K562 (cell line): ENCODE results near the gene MKNK2. TPM values are rescaled to one million over a fixed set of nuclear protein-coding genes. Genes with fewer than 3 reads are reported as not detected.
A peak's percentile ranks its signal among the peaks of the same experiment; 100 is the strongest.

Experiments
- BRD4 ChIP-seq: fragments of 200-600 bp; sonication (generic); IDR thresholded peaks from 2 replicates; pipeline ENCODE4 v1.6.1; 2017; ENCODE audit warnings: inconsistent platforms
- CUX1 ChIP-seq: fragments of 200-800 bp; sonication (Bioruptor generic); IDR thresholded peaks from 2 replicates; pipeline ENCODE4 v1.6.1; 2016; ENCODE audit warnings: missing genetic modification characterization, missing compliant biosample characterization
- ETV6 ChIP-seq, 3 experiments: fragments of 150-350 bp in 1 of 3; sonication (generic) in 1 of 3; formaldehyde crosslinking in 1 of 3; IDR thresholded peaks; 2 replicates each; pipeline versions ENCODE4 v1.6.1 to v1.8.0; 2014 to 2022; ENCODE audit warnings: borderline replicate concordance in 2 of 3, low read depth in 2 of 3, antibody characterized with exemption in 1 of 3, low read length in 1 of 3, mild to moderate bottlenecking in 1 of 3, missing genetic modification reagents in 1 of 3
- FOS ChIP-seq: IDR thresholded peaks from 3 replicates; pipeline ENCODE4 v1.6.1; 2011; ENCODE audit not compliant: insufficient read length; ENCODE audit errors: extremely low read depth
- FUS ChIP-seq: fragments of 200-400 bp; formaldehyde crosslinking; optimal IDR thresholded peaks from 2 replicates; pipeline ENCODE3; 2017; ENCODE audit warnings: low read depth, low read length
- HMG20B ChIP-seq: fragments of 250-450 bp; sonication (Bioruptor Pico); IDR thresholded peaks from 2 replicates; pipeline ENCODE4 v1.5.0; 2021; ENCODE audit warnings: mild to moderate bottlenecking
- IFI16 ChIP-seq: fragments of 250-450 bp; sonication (Bioruptor Pico); IDR thresholded peaks from 2 replicates; pipeline ENCODE4 v2.1.2; 2022; ENCODE audit warnings: mild to moderate bottlenecking, inconsistent platforms
- MAFG ChIP-seq: fragments of 450-650 bp; conservative IDR thresholded peaks from 2 replicates; pipeline ENCODE4 v1.6.1; 2016; ENCODE audit warnings: missing genetic modification characterization, missing compliant biosample characterization
- PATZ1 ChIP-seq: fragments of 250-450 bp; sonication (Bioruptor Pico); IDR thresholded peaks from 2 replicates; pipeline ENCODE4 v1.5.0; 2020; ENCODE audit warnings: mild to moderate bottlenecking, borderline replicate concordance
- PTBP1 ChIP-seq: fragments of 200-400 bp; formaldehyde crosslinking; IDR thresholded peaks from 2 replicates; pipeline ENCODE4 v1.6.1; 2017; ENCODE audit warnings: low read depth, low read length
- RFX5 ChIP-seq: IDR thresholded peaks from 2 replicates; pipeline ENCODE4 v1.6.1; 2011; ENCODE audit warnings: low read depth, mild to moderate bottlenecking, improper control_type of control experiment, low read length
- RNF2 ChIP-seq: sonication (generic); IDR thresholded peaks from 2 replicates; pipeline ENCODE4 v1.6.1; 2016
- SMC3 ChIP-seq: conservative IDR thresholded peaks from 2 replicates; pipeline ENCODE4 v1.6.1; 2011; ENCODE audit warnings: low read depth, low read length, improper control_type of control experiment; ENCODE audit not compliant: insufficient read depth
- ZBTB17 ChIP-seq: fragments of 450-650 bp; formaldehyde crosslinking; IDR thresholded peaks from 2 replicates; pipeline ENCODE4 v1.4.0; 2020; ENCODE audit warnings: mild to moderate bottlenecking
- ZNF143 ChIP-seq: sonication (generic); formaldehyde crosslinking; IDR thresholded peaks from 2 replicates; pipeline ENCODE4 v1.9.0; 2022; ENCODE audit warnings: mild to moderate bottlenecking, missing genetic modification reagents
- ZNF175 ChIP-seq: fragments of 200-800 bp; sonication (Bioruptor generic); IDR thresholded peaks from 2 replicates; pipeline ENCODE4 v1.6.1; 2016; ENCODE audit warnings: low read depth, mild to moderate bottlenecking, missing genetic modification characterization, missing compliant biosample characterization
- ZNF551 ChIP-seq: fragments of 250-450 bp; sonication (Bioruptor Pico); IDR thresholded peaks from 2 replicates; pipeline ENCODE4 v1.5.0; 2021; ENCODE audit warnings: mild to moderate bottlenecking, moderate library complexity
- polyA plus RNA-seq, 8 experiments: library from polyadenylated mRNA; depleted of rRNA in 4 of 8; stranded (reverse) in 5 of 8; unstranded in 3 of 8; fragments of >200 nt; fragmentation: Nextera tagmentation in 2 of 8; fragmentation: Illumina TruSeq in 1 of 8; extraction: Ambion mirVana in 2 of 8; extraction: Trizol in 1 of 8; gene quantifications; 2 replicates each; pipeline versions ENCODE4 v1.2.1 to v1.2.3, GENCODE V29; 2011 to 2014; ENCODE audit warnings: inconsistent platforms in 1 of 8, missing spikeins in 1 of 8
- total RNA-seq, 7 experiments: library from RNA; depleted of rRNA in 6 of 7; stranded (reverse); fragments of >200 nt in 6 of 7; fragmentation: Illumina TruSeq in 2 of 7; extraction: Trizol in 2 of 7; gene quantifications; 2 replicates each; pipeline versions ENCODE4 v1.2.1 to v1.2.3, GENCODE V29; 2011 to 2021; ENCODE audit warnings: low replicate concordance in 1 of 7
- TF ChIP-seq, protein P1 (sequence below): fragments of 250-450 bp; sonication (Bioruptor Pico); IDR thresholded peaks from 2 replicates; pipeline ENCODE4 v1.8.0; 2022; ENCODE audit warnings: inconsistent platforms

MKNK2 gene
- total and polyA plus RNA-seq, 9 of the 15 experiments (the other 6 are each of a cell fraction or from before 2014, with no cell fraction given) = 5.1 to 191 (median 51.9) TPM

DNA sequence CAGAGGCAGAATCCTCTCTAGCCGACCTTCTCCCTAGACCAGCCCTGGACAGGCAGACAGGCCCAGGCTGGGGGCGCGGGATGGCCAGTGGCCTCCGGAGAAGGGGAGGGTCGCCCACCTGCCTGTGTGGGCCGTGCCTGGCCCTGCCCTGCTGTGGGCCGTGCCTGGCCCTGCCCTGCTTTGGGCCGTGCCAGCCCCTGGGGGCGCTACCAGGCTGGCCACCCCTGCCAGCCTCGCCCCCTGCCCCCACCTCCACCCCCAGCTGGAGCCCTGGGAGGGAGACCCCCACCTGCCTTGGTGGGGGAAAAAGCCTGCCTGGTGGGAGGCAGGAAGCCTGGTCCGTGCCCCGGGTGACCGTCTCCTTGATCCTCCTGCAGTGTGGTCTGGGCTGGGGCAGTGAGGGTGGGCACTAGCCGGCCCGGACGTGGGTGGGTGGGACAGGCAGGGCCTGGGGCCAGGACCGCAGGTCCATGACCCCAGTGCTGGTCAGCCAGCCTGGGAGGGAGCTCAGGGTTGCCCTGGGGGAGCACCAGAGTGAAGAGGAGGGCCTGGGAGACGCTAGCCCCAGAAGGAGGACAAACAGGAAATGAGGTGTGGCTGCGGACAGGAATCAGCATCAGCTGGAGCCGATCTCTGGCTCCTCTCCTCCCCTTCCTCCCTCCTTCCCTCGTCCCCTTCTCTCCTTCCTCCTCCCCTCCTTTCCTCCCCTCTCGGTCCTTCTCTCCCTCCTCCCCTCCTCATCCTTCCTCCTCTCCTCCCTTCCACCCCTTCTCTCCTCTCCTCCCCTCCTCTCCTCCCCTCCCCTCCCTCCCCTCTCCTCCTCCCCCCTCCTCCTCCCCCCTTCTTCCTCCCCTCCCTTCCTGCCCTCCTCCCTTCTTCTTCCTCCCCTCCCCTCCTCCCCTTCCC, 5.1 kb upstream of the MKNK2 start (continued):
- TF ChIP-seq, protein P1, sequence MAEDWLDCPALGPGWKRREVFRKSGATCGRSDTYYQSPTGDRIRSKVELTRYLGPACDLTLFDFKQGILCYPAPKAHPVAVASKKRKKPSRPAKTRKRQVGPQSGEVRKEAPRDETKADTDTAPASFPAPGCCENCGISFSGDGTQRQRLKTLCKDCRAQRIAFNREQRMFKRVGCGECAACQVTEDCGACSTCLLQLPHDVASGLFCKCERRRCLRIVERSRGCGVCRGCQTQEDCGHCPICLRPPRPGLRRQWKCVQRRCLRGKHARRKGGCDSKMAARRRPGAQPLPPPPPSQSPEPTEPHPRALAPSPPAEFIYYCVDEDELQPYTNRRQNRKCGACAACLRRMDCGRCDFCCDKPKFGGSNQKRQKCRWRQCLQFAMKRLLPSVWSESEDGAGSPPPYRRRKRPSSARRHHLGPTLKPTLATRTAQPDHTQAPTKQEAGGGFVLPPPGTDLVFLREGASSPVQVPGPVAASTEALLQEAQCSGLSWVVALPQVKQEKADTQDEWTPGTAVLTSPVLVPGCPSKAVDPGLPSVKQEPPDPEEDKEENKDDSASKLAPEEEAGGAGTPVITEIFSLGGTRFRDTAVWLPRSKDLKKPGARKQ (CRISPR knock-in tag) = no peak
- TF ChIP-seq MAFG (tag) (no peak), ETV6 (IDR thresholded peaks at IDR 0.05; ENCODE audit: borderline replicate concordance in 1 of 2, low read depth in 2 of 2, low read length in 1 of 2) (peak; percentile 77 to 80; a peak in 2 of 4 replicates), ETV6 (CRISPR knock-in tag; IDR thresholded peaks at IDR 0.05; ENCODE audit: borderline replicate concordance) (no peak), RNF2 (no peak; the same call in 1 of the 2 replicates), BRD4 (peak; percentile 64; the same call in 1 of the 2 replicates), CUX1 (0 out of 2 replicates have a peak, but pooled peaks have one; percentile 39), FUS (no peak), IFI16 (no peak), FOS (no peak), PTBP1 (no peak), ZNF175 (peak; percentile 86), ZNF551 (CRISPR knock-in tag) (no peak), ZBTB17 (peak; percentile 37; the same call in 1 of the 2 replicates), PATZ1 (CRISPR knock-in tag) (peak; percentile 24; the same call in 1 of the 2 replicates), ZNF143 (CRISPR knock-in tag) (no peak), SMC3 (no peak), HMG20B (no peak), RFX5 (no peak)
